ENCODE results near the gene TMEM14B.

GRCh38 chr6:10722570-10722819 lies 25.1 kb upstream of the TMEM14B start:
- TF ChIP-seq, protein P1, sequence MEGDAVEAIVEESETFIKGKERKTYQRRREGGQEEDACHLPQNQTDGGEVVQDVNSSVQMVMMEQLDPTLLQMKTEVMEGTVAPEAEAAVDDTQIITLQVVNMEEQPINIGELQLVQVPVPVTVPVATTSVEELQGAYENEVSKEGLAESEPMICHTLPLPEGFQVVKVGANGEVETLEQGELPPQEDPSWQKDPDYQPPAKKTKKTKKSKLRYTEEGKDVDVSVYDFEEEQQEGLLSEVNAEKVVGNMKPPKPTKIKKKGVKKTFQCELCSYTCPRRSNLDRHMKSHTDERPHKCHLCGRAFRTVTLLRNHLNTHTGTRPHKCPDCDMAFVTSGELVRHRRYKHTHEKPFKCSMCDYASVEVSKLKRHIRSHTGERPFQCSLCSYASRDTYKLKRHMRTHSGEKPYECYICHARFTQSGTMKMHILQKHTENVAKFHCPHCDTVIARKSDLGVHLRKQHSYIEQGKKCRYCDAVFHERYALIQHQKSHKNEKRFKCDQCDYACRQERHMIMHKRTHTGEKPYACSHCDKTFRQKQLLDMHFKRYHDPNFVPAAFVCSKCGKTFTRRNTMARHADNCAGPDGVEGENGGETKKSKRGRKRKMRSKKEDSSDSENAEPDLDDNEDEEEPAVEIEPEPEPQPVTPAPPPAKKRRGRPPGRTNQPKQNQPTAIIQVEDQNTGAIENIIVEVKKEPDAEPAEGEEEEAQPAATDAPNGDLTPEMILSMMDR (conservative IDR thresholded peaks at IDR 0.05; ENCODE audit: low read length): no peak
- no peak for TF ChIP-seq EZH2phosphoT487 (IDR thresholded peaks at IDR 0.05; ENCODE audit: borderline replicate concordance)

All from Loucy (cell line).